HepG2 (cell line): ENCODE data around the gene VAMP5. TPM values are rescaled to one million over a fixed set of nuclear protein-coding genes. Genes with fewer than 3 reads are reported as not detected.
A peak's percentile ranks its signal among the peaks of the same experiment; 100 is the strongest.

Experiments
- DPF2 ChIP-seq: sonication (generic); formaldehyde crosslinking; IDR thresholded peaks from 2 replicates; pipeline ENCODE4 v1.4.0; 2020; ENCODE audit warnings: mild to moderate bottlenecking, low read depth, missing genetic modification reagents, borderline replicate concordance
- GPN1 ChIP-seq: sonication (generic); formaldehyde crosslinking; IDR thresholded peaks from 2 replicates; pipeline ENCODE4 v1.5.1; 2020; ENCODE audit warnings: missing genetic modification reagents, borderline replicate concordance
- JUN ChIP-seq: sonication (generic); formaldehyde crosslinking; IDR thresholded peaks from 2 replicates; pipeline ENCODE4 v1.4.0; 2020; ENCODE audit warnings: mild to moderate bottlenecking, missing genetic modification reagents
- KDM2A ChIP-seq: sonication (generic); formaldehyde crosslinking; IDR thresholded peaks from 2 replicates; pipeline ENCODE4 v1.4.0; 2020; ENCODE audit warnings: low read depth, missing genetic modification reagents, borderline replicate concordance
- KDM4B ChIP-seq: sonication (generic); formaldehyde crosslinking; IDR thresholded peaks from 2 replicates; pipeline ENCODE4 v1.4.0; 2020; ENCODE audit warnings: missing genetic modification reagents
- KDM5B ChIP-seq: sonication (generic); formaldehyde crosslinking; IDR thresholded peaks from 2 replicates; pipeline ENCODE4 v1.4.0; 2020; ENCODE audit warnings: missing genetic modification reagents, mild to moderate bottlenecking, borderline replicate concordance
- MIER2 ChIP-seq: IDR thresholded peaks from 2 replicates; pipeline ENCODE4 v1.6.1; 2016; ENCODE audit warnings: missing biosample characterization, missing genetic modification reagents
- MXD1 ChIP-seq: sonication (generic); formaldehyde crosslinking; IDR thresholded peaks from 2 replicates; pipeline ENCODE4 v1.4.0; 2020; ENCODE audit warnings: mild to moderate bottlenecking, missing genetic modification reagents
- MYPOP ChIP-seq: sonication (generic); formaldehyde crosslinking; IDR thresholded peaks from 2 replicates; pipeline ENCODE4 v1.8.1; 2023; ENCODE audit warnings: mild to moderate bottlenecking, moderate library complexity, missing genetic modification reagents
- ONECUT2 ChIP-seq: sonication (generic); formaldehyde crosslinking; IDR thresholded peaks from 2 replicates; pipeline ENCODE4 v1.4.0; 2020; ENCODE audit warnings: missing genetic modification reagents
- PHF21A ChIP-seq: sonication (generic); formaldehyde crosslinking; IDR thresholded peaks from 2 replicates; pipeline ENCODE4 v1.5.0; 2020; ENCODE audit warnings: mild to moderate bottlenecking, missing genetic modification reagents
- RBFOX2 ChIP-seq: fragments of 200-400 bp; formaldehyde crosslinking; IDR thresholded peaks from 2 replicates; pipeline ENCODE4 v1.6.1; 2017; ENCODE audit warnings: low read depth, mild to moderate bottlenecking, low read length
- REXO4 ChIP-seq: sonication (generic); formaldehyde crosslinking; IDR thresholded peaks from 2 replicates; pipeline ENCODE4 v1.8.0; 2022; ENCODE audit warnings: missing genetic modification reagents, mild to moderate bottlenecking, borderline replicate concordance
- TBX2 ChIP-seq: sonication (generic); formaldehyde crosslinking; IDR thresholded peaks from 2 replicates; pipeline ENCODE4 v1.5.0; 2020; ENCODE audit warnings: missing genetic modification reagents, mild to moderate bottlenecking, borderline replicate concordance
- WIZ ChIP-seq: sonication (generic); formaldehyde crosslinking; IDR thresholded peaks from 2 replicates; pipeline ENCODE4 v1.5.1; 2020; ENCODE audit warnings: mild to moderate bottlenecking, missing genetic modification reagents
- ZBTB1 ChIP-seq: sonication (generic); formaldehyde crosslinking; IDR thresholded peaks from 2 replicates; pipeline ENCODE4 v1.4.0; 2020; ENCODE audit warnings: missing genetic modification reagents, borderline replicate concordance
- ZBTB46 ChIP-seq: sonication (generic); formaldehyde crosslinking; IDR thresholded peaks from 2 replicates; pipeline ENCODE4 v1.4.0; 2020; ENCODE audit warnings: mild to moderate bottlenecking, missing genetic modification reagents, borderline replicate concordance
- ZNF143 ChIP-seq: sonication (generic); formaldehyde crosslinking; IDR thresholded peaks from 2 replicates; pipeline ENCODE4 v1.4.0; 2020; ENCODE audit warnings: missing genetic modification reagents
- ZNF230 ChIP-seq: sonication (generic); formaldehyde crosslinking; IDR thresholded peaks from 2 replicates; pipeline ENCODE4 v1.4.0; 2020; ENCODE audit warnings: mild to moderate bottlenecking, missing genetic modification reagents
- ZNF234 ChIP-seq: sonication (generic); formaldehyde crosslinking; conservative IDR thresholded peaks from 2 replicates; pipeline ENCODE4 v1.5.1; 2020; ENCODE audit warnings: mild to moderate bottlenecking, missing genetic modification reagents
- ZNF235 ChIP-seq: sonication (generic); formaldehyde crosslinking; IDR thresholded peaks from 2 replicates; pipeline ENCODE4 v1.8.1; 2023; ENCODE audit warnings: mild to moderate bottlenecking, missing genetic modification reagents, borderline replicate concordance
- ZNF264 ChIP-seq: sonication (generic); formaldehyde crosslinking; IDR thresholded peaks from 2 replicates; pipeline ENCODE4 v1.4.0; 2020; ENCODE audit warnings: missing genetic modification reagents
- ZNF530 ChIP-seq: sonication (generic); formaldehyde crosslinking; IDR thresholded peaks from 2 replicates; pipeline ENCODE4 v1.5.0; 2020; ENCODE audit warnings: low read depth, mild to moderate bottlenecking, missing genetic modification reagents
- ZNF567 ChIP-seq: sonication (generic); formaldehyde crosslinking; IDR thresholded peaks from 2 replicates; pipeline ENCODE4 v1.8.1; 2023; ENCODE audit warnings: mild to moderate bottlenecking, missing genetic modification reagents, borderline replicate concordance
- ZNF629 ChIP-seq: sonication (generic); formaldehyde crosslinking; conservative IDR thresholded peaks from 2 replicates; pipeline ENCODE4 v1.5.0; 2020; ENCODE audit warnings: missing genetic modification reagents
- ZNF7 ChIP-seq: IDR thresholded peaks from 2 replicates; pipeline ENCODE4 v1.6.1; 2016; ENCODE audit warnings: missing biosample characterization, missing genetic modification reagents
- ZNF737 ChIP-seq: sonication (generic); formaldehyde crosslinking; IDR thresholded peaks from 2 replicates; pipeline ENCODE4 v1.5.0; 2020; ENCODE audit warnings: missing genetic modification reagents, mild to moderate bottlenecking, borderline replicate concordance
- ZNF781 ChIP-seq: sonication (generic); formaldehyde crosslinking; IDR thresholded peaks from 2 replicates; pipeline ENCODE4 v1.5.1; 2020; ENCODE audit warnings: borderline replicate concordance, mild to moderate bottlenecking, missing genetic modification reagents; ENCODE audit errors: not compliant biosample characterization
- polyA plus RNA-seq, 8 experiments: library from polyadenylated mRNA; depleted of rRNA in 3 of 8; stranded (reverse) in 7 of 8; unstranded in 1 of 8; fragments of >200 nt; fragmentation: Illumina TruSeq in 4 of 8; extraction: Trizol in 4 of 8; gene quantifications; 2 replicates each; pipeline versions ENCODE4 v1.2.1 to v1.2.3, GENCODE V29; 2011 to 2016; ENCODE audit warnings: low read depth in 4 of 8, missing spikeins in 1 of 8, mixed read lengths in 1 of 8; ENCODE audit not compliant: insufficient read depth in 1 of 8
- total RNA-seq, 5 experiments: library from RNA; depleted of rRNA; stranded (reverse); fragments of >200 nt; fragmentation: Illumina TruSeq; extraction: Trizol; gene quantifications; 2 replicates each; pipeline ENCODE4 v1.2.3, GENCODE V29; 2016; ENCODE audit warnings: low read depth in 1 of 5

Gene VAMP5
- total and polyA plus RNA-seq, 2 of the 13 experiments (the other 11 are each of a cell fraction or from before 2014, with no cell fraction given): 7.2 to 56.7 TPM

- TF ChIP-seq MIER2 (CRISPR knock-in tag): 0 out of 2 replicates have a peak, but pooled peaks have one; percentile 17
- TF ChIP-seq ZNF143 (CRISPR knock-in tag): no peak
- TF ChIP-seq MYPOP (CRISPR knock-in tag): no peak; the same call in 1 of the 2 replicates
- no peak for TF ChIP-seq ZNF737 (CRISPR knock-in tag)
- no peak for TF ChIP-seq ZNF629 (CRISPR knock-in tag)
- no peak for TF ChIP-seq RBFOX2
- no peak for TF ChIP-seq KDM5B
- peak; percentile 41; the same call in 1 of the 2 replicates for TF ChIP-seq KDM2A (CRISPR knock-in tag)
- no peak for TF ChIP-seq PHF21A
- TF ChIP-seq WIZ (CRISPR knock-in tag): no peak
- TF ChIP-seq ZNF235 (CRISPR knock-in tag): no peak
- TF ChIP-seq ZNF230 (CRISPR knock-in tag): no peak; the same call in 1 of the 2 replicates
- TF ChIP-seq JUN (CRISPR knock-in tag): no peak
- TF ChIP-seq ZNF7 (CRISPR knock-in tag): no peak
- TF ChIP-seq TBX2 (CRISPR knock-in tag): no peak
- TF ChIP-seq ZBTB46 (CRISPR knock-in tag): no peak
- no peak for TF ChIP-seq ZBTB1 (CRISPR knock-in tag)
- peak; percentile 51; the same call in 1 of the 2 replicates for TF ChIP-seq MXD1 (CRISPR knock-in tag)
- TF ChIP-seq ZNF781 (CRISPR knock-in tag): no peak
- no peak for TF ChIP-seq KDM4B (CRISPR knock-in tag)
- TF ChIP-seq DPF2 (CRISPR knock-in tag): no peak
- no peak for TF ChIP-seq GPN1
- TF ChIP-seq ZNF530 (CRISPR knock-in tag): no peak
- no peak for TF ChIP-seq ZNF264 (CRISPR knock-in tag)
- TF ChIP-seq ZNF567 (CRISPR knock-in tag): no peak
- no peak for TF ChIP-seq ONECUT2 (CRISPR knock-in tag)
- no peak for TF ChIP-seq REXO4
- no peak for TF ChIP-seq ZNF234 (CRISPR knock-in tag)
Measured at GRCh38 chr2:85537600-85538506, 46.4 kb upstream of the VAMP5 start (continued).
